Measurements from ENCODE around the gene VSIG10L2.
A peak's percentile ranks its signal among the peaks of the same experiment; 100 is the strongest.
"Not testable (repeated sequence)": the region's sequence is repeated elsewhere in the genome, so short reads cannot be mapped to it uniquely, and the experiment has no call there.

VSIG10L2 gene
- total RNA-seq = 0 reads per million in 2 donors

GRCh38 chr11:125945797-125946520 is at the start of gene VSIG10L2:
Gene VSIG10L2, plus strand, starts transcription at chr11:125946044. Its CDS starts 12 bp downstream, at chr11:125946056.
- DNase-seq = no peak

- no peak for DNase-seq
These were observed 44.0 kb upstream of the VSIG10L2 start for GRCh38 chr11:125901872-125902271.

DNA sequence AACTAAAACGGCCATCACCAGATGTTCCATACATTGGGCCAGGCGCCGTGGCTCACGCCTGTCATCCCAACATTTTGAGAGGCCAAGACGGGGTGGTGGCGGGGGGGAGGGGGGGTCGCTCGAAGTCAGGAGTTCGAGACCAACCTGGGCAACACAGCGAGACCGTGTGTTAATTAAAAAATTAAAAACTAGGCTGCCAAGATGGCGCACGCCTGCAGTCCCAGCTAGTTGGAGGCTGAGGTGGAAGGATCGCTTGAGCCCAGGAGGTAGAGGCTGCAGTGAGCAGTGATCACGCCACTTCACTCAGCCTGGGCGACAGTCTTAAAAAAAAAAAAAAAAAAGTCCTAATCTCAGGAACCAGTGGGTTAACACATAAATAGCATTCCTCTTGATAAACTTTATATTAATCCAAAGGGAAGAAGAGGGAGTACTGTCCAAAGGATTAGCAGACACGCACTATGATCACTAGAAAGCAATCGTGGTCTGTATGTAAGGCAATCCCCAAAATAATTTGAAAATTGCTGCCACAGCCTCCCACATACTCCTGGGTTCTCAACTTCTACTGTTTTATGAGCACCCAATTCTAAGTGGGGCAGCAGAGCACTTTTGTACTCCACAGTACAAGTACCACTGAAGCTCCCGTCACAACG is 43.4 kb upstream of the VSIG10L2 start:
- DNase-seq = peak in 1 of 5 experiments; percentile 17

DNA sequence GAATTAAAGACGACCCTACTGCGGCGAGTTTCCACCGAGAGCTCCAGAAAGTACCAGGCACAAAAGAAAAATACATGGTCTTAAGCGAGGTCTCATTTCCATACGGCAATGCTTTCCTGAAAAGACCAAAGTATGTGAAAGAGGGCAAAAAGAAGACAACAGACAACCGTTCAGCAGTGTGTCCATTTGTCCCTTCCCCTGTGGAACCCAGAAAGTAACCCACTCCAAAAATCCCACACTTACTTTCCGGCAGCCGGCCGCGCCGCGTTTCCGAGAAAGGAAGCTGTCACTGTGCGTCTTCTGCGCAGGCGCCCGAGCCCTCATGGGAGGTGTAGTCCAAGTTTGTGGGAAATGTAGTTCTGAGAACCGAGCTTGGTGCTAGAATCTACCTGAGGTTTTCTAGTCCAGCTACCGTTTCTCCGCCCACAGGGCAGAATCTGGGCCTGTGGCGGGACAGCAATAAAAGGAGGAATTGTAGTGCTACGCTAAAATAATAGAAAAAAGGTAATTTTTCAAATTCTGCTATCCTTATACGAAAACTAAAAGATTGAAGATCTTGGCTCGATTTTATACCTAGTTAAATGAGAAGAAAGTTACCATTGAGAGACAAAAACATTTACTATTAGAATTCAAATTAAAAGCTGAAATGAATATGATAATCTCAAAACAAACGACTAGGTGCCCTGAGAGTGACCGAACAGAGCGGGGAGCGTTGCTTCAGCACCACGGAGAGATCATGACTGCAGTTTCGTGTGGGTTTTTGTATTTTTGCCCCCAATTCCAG is 42.7 kb upstream of the VSIG10L2 start, which contains the start of gene PUS3:
TSS of gene PUS3 (minus strand) at position 280 of the 784 bp plus-strand sequence. CDS start 6,922 bp downstream, outside the sequence.
- peak; percentile 74 to 87 (median 81) for DNase-seq

GRCh38 chr11:125903711-125904659 is 41.9 kb upstream of the VSIG10L2 start, which contains the start of gene DDX25:
Gene DDX25, plus strand, starts transcription at chr11:125904508. Its CDS starts 10 bp downstream, at chr11:125904518.
- DNase-seq = peak in 3 of 5 experiments; percentile 6 to 26 (median 6)

GRCh38 chr11:125904678-125905077 is 41.2 kb upstream of the VSIG10L2 start:
- no peak for DNase-seq

DNA sequence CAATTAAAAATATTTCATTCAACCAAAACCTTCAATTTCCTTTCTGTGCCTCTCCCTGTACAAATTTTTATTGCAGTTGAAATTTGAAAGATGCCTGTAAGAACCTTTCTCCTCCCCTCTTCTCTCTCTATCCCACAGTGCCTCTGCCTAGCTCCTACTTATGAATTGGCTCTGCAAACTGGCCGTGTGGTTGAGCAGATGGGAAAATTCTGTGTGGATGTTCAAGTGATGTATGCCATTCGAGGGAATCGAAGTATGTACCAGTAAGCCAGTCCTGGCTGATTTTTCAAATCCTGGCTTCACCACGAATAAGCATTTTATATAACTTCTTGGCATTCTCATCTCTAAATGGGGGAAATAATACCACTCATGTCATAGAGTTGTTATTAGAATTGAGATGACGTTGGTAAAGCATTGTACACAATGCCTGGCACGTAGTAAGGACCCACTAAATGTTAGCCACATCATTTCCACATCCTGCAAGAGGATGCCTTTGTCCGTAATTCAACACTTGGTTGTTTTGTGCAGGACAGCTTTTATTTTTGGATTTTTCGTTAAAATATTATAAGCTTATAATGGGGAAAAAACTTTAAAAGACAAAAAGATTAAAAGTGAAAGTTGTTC is 35.5 kb upstream of the VSIG10L2 start:
- DNase-seq = no peak

DNA sequence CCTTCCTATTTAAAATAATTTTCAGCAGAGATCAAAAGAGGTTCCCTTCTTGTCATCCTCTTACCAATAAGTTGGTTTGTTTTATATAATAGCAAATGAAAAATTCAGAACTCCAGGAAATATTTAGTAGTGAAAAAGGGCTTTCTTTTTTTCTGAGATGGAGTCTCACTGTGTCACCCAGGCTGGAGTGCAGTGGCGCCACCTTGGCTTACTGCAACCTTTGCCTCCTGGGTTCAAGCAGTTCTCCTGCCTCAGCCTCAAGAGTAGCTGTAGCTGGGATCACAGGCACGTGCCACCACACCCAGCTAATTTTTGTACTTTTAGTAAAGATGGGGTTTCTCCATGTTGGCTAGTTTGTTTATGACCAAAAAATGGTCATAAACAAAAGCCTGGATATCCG is 31.2 kb upstream of the VSIG10L2 start:
- DNase-seq = not testable (repeated sequence)

DNA sequence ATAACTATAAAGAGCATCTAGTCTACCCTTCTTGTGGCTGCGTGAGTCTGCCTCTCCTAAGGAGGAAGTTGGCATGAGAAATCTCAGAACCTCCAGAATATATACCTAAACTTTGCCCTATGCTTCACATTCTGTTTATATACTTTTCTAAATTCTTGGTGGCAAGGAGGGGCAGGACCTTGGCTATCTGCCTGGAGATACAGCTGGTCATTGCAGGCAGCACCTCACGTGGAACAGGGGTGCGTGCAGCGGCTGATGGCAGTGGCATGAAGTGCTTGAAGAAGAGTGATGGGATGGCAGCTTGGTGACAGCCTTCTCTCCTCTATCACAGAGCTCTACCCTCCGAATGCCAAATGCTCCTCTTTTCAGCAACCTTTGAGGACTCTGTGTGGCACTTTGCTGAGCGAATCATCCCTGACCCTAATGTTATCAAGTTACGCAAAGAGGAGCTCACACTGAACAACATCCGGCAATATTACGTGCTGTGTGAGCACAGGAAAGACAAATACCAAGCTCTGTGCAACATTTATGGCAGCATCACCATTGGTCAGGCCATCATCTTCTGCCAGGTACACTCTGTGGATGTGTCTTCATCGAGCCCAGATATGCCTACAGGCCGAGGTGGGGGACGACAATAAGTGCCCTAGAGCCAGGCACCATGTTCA is 29.0 kb upstream of the VSIG10L2 start:
- no peak for DNase-seq

DNA sequence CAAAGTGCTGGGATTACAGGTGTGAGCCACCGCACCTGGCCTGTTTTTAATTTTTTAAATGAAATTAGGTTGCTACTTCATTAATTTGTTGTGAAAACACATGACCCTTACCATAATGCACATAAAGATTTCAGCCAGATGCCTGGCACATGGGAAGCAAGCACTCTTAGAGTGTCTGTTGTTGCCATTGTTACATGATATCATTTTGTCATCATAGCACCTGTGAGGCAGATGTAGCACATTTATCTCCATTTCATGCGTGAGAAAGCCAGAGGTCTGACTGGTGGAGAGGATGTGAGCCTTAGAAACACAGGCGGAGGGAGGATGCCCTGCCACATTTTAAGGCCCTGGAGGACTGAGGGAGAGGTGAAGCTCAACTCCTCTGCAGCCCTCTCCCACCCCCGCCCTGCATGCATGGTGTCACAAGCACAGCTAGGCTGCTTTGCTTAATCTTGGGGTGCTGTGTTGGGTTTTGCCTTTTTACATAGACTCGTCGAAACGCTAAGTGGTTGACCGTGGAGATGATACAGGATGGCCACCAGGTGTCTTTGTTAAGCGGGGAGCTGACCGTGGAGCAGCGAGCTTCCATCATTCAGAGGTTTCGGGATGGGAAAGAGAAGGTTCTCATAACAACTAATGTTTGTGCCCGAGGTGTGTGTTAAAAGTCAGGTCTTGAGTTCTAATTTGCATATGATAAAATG is 27.6 kb upstream of the VSIG10L2 start:
- DNase-seq = no peak

DNA sequence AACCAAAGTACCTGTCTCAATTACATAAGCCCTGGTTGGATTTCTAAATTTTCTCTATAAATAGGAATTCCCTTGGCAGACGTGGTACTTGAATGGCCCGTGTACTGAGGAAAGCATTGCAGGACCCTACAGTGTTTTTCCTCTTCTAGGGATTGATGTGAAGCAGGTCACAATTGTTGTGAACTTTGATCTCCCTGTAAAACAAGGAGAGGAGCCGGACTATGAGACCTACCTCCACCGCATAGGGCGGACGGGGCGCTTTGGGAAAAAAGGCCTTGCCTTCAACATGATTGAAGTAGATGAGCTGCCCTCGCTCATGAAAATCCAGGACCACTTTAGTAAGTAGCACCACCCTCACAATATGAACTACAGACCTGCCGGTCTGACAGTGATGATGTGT is 24.8 kb upstream of the VSIG10L2 start:
- no peak for DNase-seq

DNA sequence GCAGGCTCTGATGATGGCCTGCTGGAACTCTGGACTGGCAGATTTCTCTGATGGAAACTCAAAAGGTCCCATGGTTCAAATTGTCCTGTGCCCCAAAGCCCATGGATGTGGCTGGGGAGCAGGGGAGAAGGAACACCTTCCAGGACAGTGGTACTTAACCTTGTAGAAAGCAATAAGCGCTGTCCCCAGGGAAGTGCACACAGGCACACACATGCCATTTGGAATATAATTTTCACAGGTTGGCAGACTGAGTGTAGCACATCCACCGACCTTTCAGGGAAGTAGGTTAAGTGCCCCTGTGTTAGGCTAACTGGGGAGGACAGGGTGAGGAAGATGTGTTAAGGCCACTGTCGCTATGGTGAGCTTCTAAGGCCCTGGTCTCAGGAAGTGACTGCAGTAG is 23.7 kb upstream of the VSIG10L2 start:
- DNase-seq = no peak

DNA sequence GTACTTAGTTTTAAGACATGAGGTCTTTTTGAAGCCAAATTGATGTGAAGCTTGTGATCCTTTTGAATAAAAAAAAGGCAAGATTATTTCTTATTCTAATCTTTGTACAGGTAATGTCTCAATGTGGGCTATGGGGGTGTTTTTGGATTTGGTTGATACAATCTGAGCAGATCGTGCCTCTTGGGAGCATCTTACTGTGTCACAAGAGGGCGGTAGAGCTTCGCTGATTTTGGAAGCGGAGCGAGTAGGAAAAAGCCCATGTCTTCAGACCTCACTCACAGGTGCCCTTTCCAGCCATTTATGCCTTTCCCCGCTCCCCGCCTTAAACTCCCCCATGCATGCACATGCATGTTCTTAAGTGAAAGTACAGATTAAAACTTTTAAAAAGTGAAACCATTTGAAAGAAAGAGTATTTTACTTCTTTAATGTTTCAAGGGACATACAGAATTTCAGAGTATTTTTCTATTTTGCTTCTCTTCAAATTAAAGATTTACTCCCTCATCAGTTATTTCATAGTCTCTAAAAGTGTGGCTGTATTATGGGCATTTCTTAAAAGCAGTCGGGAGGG is 22.7 kb upstream of the VSIG10L2 start:
- DNase-seq = peak in 2 of 5 experiments; percentile 29 to 68

GRCh38 chr11:125923633-125924032 is 22.2 kb upstream of the VSIG10L2 start:
- no peak for DNase-seq

- no peak for DNase-seq
These were observed 21.3 kb upstream of the VSIG10L2 start for GRCh38 chr11:125924384-125925007.

GRCh38 chr11:125925247-125925740 is 20.6 kb upstream of the VSIG10L2 start:
- DNase-seq = no peak

DNA sequence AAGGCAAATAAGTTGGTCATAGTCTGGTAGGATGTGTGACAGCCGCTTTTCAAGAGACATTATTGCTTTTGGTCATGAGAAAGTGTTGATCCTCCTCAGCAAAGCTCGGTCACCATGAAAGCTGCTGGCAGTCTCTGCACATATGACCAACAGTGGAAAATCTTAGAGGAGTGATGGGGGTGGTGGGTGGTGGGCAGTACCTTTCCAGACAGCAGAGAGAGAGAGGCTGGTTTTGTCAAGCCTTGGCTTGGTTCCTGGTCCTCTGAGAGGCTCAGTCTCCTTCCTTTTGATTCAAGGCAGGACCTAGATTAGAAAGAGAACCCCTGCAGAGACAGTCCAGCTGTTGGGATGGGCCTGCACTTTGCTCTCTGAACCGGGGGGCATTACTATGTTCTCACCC is 20.0 kb upstream of the VSIG10L2 start:
- no peak for DNase-seq

GRCh38 chr11:125926682-125927081 is 19.2 kb upstream of the VSIG10L2 start:
- no peak for DNase-seq

GRCh38 chr11:125929445-125930075 is 16.3 kb upstream of the VSIG10L2 start:
- no peak for DNase-seq

All from T-helper 2 cell (primary cell).